B cell (primary cell): ENCODE data around the gene TMEM235. TPM values are rescaled to one million over a fixed set of nuclear protein-coding genes. Genes with fewer than 3 reads are reported as not detected.

Source experiments
- ATAC-seq: fragments of 200-7000 bp; cut with Tn5 transposase; one replicate; pipeline ENCODE4 v1.10.0; 2021; ENCODE audit warnings: low read depth, mild to moderate bottlenecking, moderate number of reproducible peaks, moderate library complexity
- CTCF ChIA-PET: fragments of 350-600 bp; sonication (Branson Sonifier 250); formaldehyde crosslinking; loops from one replicate; lab custom pipeline; 2021; ENCODE audit warnings: antibody characterized with exemption, inconsistent platforms; lab: Charles Lee
- POLR2A ChIA-PET: fragments of 350-600 bp; sonication (Branson Sonifier 250); formaldehyde crosslinking; loops from one replicate; lab custom pipeline; 2021; ENCODE audit warnings: antibody characterized with exemption; lab: Charles Lee
- DNase-seq: peaks from one replicate; pipeline ENCODE4 v3.0.0; 2013
- H2AFZ ChIP-seq: 2 replicates; pipeline ENCODE4 v1.6.1; 2012; ENCODE audit warnings: mild to moderate bottlenecking, low read depth, low read length; ENCODE audit not compliant: insufficient read depth, poor library complexity, severe bottlenecking
- H3K27ac ChIP-seq, 2 donors: 1 replicate in 1 of 2; 2 replicates in 1 of 2; pipeline ENCODE4 v1.5.1; 2012 to 2013; ENCODE audit warnings: low read length in 2 of 2, mild to moderate bottlenecking in 2 of 2, moderate library complexity in 1 of 2
- H3K27me3 ChIP-seq, 4 experiments: fragments of 200-600 bp in 1 of 4; sonication (generic) in 1 of 4; replicated peaks in 1 of 4; 1 replicate in 2 of 4; 2 replicates in 2 of 4; pipeline versions ENCODE4 v1.6.1 to v1.7.0; 2013 to 2016; ENCODE audit warnings: low read length in 3 of 4, mild to moderate bottlenecking in 2 of 4, mixed read lengths in 1 of 4, moderate library complexity in 1 of 4; ENCODE audit not compliant: insufficient read depth in 4 of 4, control insufficient read depth in 3 of 4; ENCODE audit errors: control extremely low read depth in 1 of 4
- H3K36me3 ChIP-seq, 2 experiments: replicated peaks in 1 of 2; 1 replicate in 1 of 2; 2 replicates in 1 of 2; pipeline versions ENCODE4 v1.6.1 to v1.7.1; 2013; ENCODE audit warnings: low read length in 1 of 2; ENCODE audit not compliant: insufficient read depth in 2 of 2, control insufficient read depth in 1 of 2; ENCODE audit errors: control extremely low read depth in 1 of 2, extremely low read depth in 1 of 2
- H3K4me1 ChIP-seq, 2 donors: fragments of 200-600 bp in 1 of 2; sonication (generic) in 1 of 2; 1 replicate in 1 of 2; 2 replicates in 1 of 2; pipeline versions ENCODE4 v1.5.1 to v1.6.1; 2013 to 2017; ENCODE audit warnings: low read length in 2 of 2; ENCODE audit not compliant: control insufficient read depth in 2 of 2, insufficient read depth in 2 of 2
- H3K4me2 ChIP-seq: replicated peaks from 2 replicates; pipeline ENCODE3; 2012; ENCODE audit warnings: mild to moderate bottlenecking, low read depth, low read length; ENCODE audit not compliant: poor library complexity, severe bottlenecking
- H3K4me3 ChIP-seq, 5 experiments: fragments of 200-600 bp in 1 of 5; sonication (generic) in 1 of 5; 1 replicate in 3 of 5; 2 replicates in 2 of 5; pipeline versions ENCODE4 v1.5.1 to v1.7.0; 2011 to 2016; ENCODE audit warnings: low read length in 4 of 5, mild to moderate bottlenecking in 4 of 5, low read depth in 2 of 5, control low read depth in 1 of 5, moderate library complexity in 1 of 5; ENCODE audit not compliant: insufficient read depth in 1 of 5; ENCODE audit errors: control extremely low read depth in 1 of 5, extremely low read depth in 1 of 5
- H3K79me2 ChIP-seq: fragments of 200-600 bp; sonication (generic); one replicate; pipeline ENCODE4 v1.6.0; 2016; ENCODE audit warnings: low read length; ENCODE audit not compliant: control insufficient read depth, insufficient read depth
- H3K9ac ChIP-seq: fragments of 200-600 bp; sonication (generic); 2 replicates; pipeline ENCODE4 v1.6.1; 2017; ENCODE audit warnings: mild to moderate bottlenecking, low read length, moderate library complexity
- H3K9me3 ChIP-seq, 3 donors: one replicate each; pipeline versions ENCODE4 v1.6.1 to v1.7.1; 2013; ENCODE audit warnings: low read length in 2 of 3; ENCODE audit not compliant: control insufficient read depth in 2 of 3, insufficient read depth in 1 of 3; ENCODE audit errors: control extremely low read depth in 1 of 3
- H4K20me1 ChIP-seq: 2 replicates; pipeline ENCODE4 v1.6.0; 2012; ENCODE audit warnings: mild to moderate bottlenecking, low read length; ENCODE audit not compliant: insufficient read depth, control insufficient read depth, poor library complexity, severe bottlenecking
- H3K27ac Mint-ChIP-seq: one replicate; pipeline ENCODE4 v1.8.0; 2021; ENCODE audit warnings: mixed read lengths
- H3K27me3 Mint-ChIP-seq: one replicate; pipeline ENCODE4 v1.8.0; 2021; ENCODE audit warnings: mixed read lengths
- H3K4me1 Mint-ChIP-seq: one replicate; pipeline ENCODE4 v1.8.0; 2021; ENCODE audit warnings: mixed read lengths
- H3K4me3 Mint-ChIP-seq: one replicate; pipeline ENCODE4 v1.8.0; 2021; ENCODE audit warnings: mixed read lengths
- H3K9me3 Mint-ChIP-seq: one replicate; pipeline ENCODE4 v1.8.0; 2022; ENCODE audit warnings: mixed read lengths; ENCODE audit not compliant: insufficient read depth
- EZH2 ChIP-seq: IDR thresholded peaks from 2 replicates; pipeline ENCODE4 v1.6.1; 2012; ENCODE audit warnings: borderline replicate concordance, low read depth, mild to moderate bottlenecking, moderate library complexity, low read length; ENCODE audit not compliant: insufficient read depth, poor library complexity, severe bottlenecking
- WGBS: methylation state at CpG from one replicate; pipeline ENCODE4 v1.1.5; 2013; ENCODE audit warnings: missing lambda C conversion rate; ENCODE audit not compliant: insufficient coverage; 5-methylcytosine and 5-hydroxymethylcytosine counted together
- intact Hi-C: fragments of 100-400 bp; cut with micrococcal nuclease; formaldehyde crosslinking; loops from one replicate; pipeline ENCODE4 v1.10.0; 2022
- polyA minus RNA-seq: library from RNA; depleted of rRNA, polyadenylated mRNA; stranded (reverse); fragments of >200 nt; gene quantifications from 2 replicates; pipeline ENCODE4 v1.2.3, GENCODE V29; 2012
- polyA plus RNA-seq: library from polyadenylated mRNA; depleted of rRNA; stranded (reverse); fragments of >200 nt; gene quantifications from 2 replicates; pipeline ENCODE4 v1.2.3, GENCODE V29; 2012
- total RNA-seq, 2 donors: library from RNA; stranded (reverse); fragments of 120-200 nt in 1 of 2; gene quantifications; 1 replicate in 1 of 2; 2 replicates in 1 of 2; pipeline versions ENCODE4 v1.2.3 to v1.2.4, GENCODE V29; 2013 to 2022
- TF ChIP-seq, protein P1 (sequence below): fragments of 200-600 bp; IDR thresholded peaks from one replicate; pipeline ENCODE4 v1.8.0; 2022; ENCODE audit warnings: antibody characterized with exemption, mild to moderate bottlenecking

Gene TMEM235
- total RNA-seq (not detected in 2 replicates), polyA plus RNA-seq (not detected in 2 replicates), polyA minus RNA-seq (not detected in 2 replicates)
- total RNA-seq (2013) = not detected

DNA sequence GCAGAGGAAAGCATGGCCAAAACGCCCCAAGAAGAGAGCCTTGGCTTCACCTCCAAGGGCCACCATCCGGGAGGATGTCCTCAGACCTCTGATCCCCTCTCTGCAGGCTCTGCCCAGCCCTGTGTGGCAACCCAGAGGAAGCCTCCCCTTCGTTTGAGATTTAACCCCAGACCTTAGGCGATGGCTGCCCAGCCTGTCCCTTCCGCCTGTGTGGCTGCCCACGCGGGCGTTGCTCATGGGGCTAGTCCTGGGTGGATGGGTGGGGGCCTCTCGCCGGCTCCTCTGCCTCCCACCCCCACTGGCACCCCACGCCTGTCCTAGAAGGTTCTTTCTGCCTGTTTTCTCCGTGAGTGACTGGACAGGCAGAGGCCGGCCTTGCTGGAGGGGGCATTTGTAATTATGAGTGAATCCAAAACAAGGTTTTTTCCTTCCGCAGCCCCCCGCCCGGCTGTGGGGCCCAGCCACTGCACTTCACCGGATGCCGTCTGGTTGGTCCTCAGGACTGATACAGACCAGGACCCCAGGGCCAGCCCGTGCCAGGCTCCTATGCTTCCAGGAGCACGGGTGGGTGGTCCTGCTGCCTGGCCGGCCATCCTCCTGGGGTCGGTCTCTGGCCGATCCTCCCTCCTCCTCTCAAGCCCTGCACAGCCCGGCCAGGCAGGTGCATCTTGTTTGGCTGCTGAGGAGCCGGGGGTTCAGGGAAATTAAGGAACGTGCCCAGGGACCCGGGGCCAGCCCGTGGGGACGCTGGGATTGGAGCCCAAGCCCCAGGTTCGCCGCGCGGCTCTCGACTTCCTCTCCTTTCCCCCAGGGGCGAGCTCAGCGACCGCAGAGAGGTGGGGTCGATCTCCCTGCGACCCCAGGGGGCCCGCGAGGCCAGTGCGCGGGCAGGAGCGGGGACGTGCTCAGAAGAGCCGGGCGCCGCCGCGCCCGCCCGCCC, at the start of gene TMEM235:
Gene TMEM235, plus strand, starts transcription at position 636 of the 940 bp plus-strand sequence. CDS start 393 bp downstream, outside the sequence.
- Histone ChIP-seq H3K27ac (no peak within 1 kb of the TSS), H4K20me1 (no peaks in the 10 kb centered on the region), H3K4me2 (peak within 1 kb of the TSS; percentile 61), H3K4me1 (peaks cover 22 to 25% of the 10 kb centered on the region in 2 donors), H3K4me3 (no peak within 1 kb of the TSS), H3K27me3 (peaks cover 0 to 64% (median 25%) of the 10 kb centered on the region in 4 experiments), H3K36me3 (no peaks in the 10 kb centered on the region), H2AFZ (no peak within 1 kb of the TSS), H3K9ac (no peak within 1 kb of the TSS), H3K9me3 (peaks cover 0 to 17% (median 0%) of the 10 kb centered on the region in 3 donors), H3K79me2 (no peaks in the 10 kb centered on the region)
- peaks cover 15% of the 10 kb centered on the region for H3K4me1 Mint-ChIP-seq
- ATAC-seq (no peak), DNase-seq (peak; percentile 17)
- peaks cover 21% of the 10 kb centered on the region for H3K27me3 Mint-ChIP-seq
- 34% methylated on average over 47 of the region's 52 CpGs for WGBS
- ChIA-PET POLR2A (interaction anchor here (0.7 kb wide), 1 partner anchor 17 kb away, joined by 3 read pairs; no protein-coding TSS in a partner anchor), CTCF (interaction anchor here (0.6 kb wide), 1 partner anchor 190 kb away, joined by 3 read pairs; no protein-coding TSS in a partner anchor)
- no peak within 1 kb of the TSS for H3K27ac Mint-ChIP-seq
- no peak for TF ChIP-seq EZH2
- TF ChIP-seq, protein P1, sequence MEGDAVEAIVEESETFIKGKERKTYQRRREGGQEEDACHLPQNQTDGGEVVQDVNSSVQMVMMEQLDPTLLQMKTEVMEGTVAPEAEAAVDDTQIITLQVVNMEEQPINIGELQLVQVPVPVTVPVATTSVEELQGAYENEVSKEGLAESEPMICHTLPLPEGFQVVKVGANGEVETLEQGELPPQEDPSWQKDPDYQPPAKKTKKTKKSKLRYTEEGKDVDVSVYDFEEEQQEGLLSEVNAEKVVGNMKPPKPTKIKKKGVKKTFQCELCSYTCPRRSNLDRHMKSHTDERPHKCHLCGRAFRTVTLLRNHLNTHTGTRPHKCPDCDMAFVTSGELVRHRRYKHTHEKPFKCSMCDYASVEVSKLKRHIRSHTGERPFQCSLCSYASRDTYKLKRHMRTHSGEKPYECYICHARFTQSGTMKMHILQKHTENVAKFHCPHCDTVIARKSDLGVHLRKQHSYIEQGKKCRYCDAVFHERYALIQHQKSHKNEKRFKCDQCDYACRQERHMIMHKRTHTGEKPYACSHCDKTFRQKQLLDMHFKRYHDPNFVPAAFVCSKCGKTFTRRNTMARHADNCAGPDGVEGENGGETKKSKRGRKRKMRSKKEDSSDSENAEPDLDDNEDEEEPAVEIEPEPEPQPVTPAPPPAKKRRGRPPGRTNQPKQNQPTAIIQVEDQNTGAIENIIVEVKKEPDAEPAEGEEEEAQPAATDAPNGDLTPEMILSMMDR = no peak
- peak within 1 kb of the TSS; percentile 37 for H3K4me3 Mint-ChIP-seq
- H3K9me3 Mint-ChIP-seq = no peaks in the 10 kb centered on the region
- intact Hi-C loops = no loop called here
